Smooth muscle cell (in vitro differentiated cells): Measurements from ENCODE around the gene LMAN1L. TPM values are rescaled to one million over a fixed set of nuclear protein-coding genes. Genes with fewer than 3 reads are reported as not detected.

Experiments used
- DNase-seq: peaks from one replicate; lab custom pipeline; 2025; ENCODE audit not compliant: unreplicated experiment; lab: John Stamatoyannopoulos, UW
- H2AFZ ChIP-seq: fragments of 200-600 bp; sonication (generic); 2 replicates; pipeline ENCODE4 v1.6.0; 2016; ENCODE audit warnings: antibody characterized with exemption, low read depth, mild to moderate bottlenecking
- H3F3A ChIP-seq: fragments of 200-600 bp; sonication (generic); 2 replicates; pipeline ENCODE4 v1.6.0; 2017; ENCODE audit warnings: antibody characterized with exemption, low read depth
- H3K27ac ChIP-seq: fragments of 200-600 bp; sonication (generic); 2 replicates; pipeline ENCODE4 v1.5.1; 2016; ENCODE audit warnings: low read depth, mild to moderate bottlenecking
- H3K27me3 ChIP-seq: fragments of 200-600 bp; sonication (generic); 2 replicates; pipeline ENCODE4 v1.6.1; 2016; ENCODE audit warnings: low read depth, mild to moderate bottlenecking
- H3K36me3 ChIP-seq: fragments of 200-600 bp; sonication (generic); 2 replicates; pipeline ENCODE4 v1.5.1; 2016; ENCODE audit warnings: low read depth
- H3K4me1 ChIP-seq: fragments of 200-600 bp; sonication (generic); 2 replicates; pipeline ENCODE4 v1.5.1; 2016; ENCODE audit warnings: low read depth
- H3K4me2 ChIP-seq: fragments of 200-600 bp; sonication (generic); 2 replicates; pipeline ENCODE4 v1.6.0; 2016; ENCODE audit warnings: mild to moderate bottlenecking
- H3K4me3 ChIP-seq: fragments of 200-600 bp; sonication (generic); 2 replicates; pipeline ENCODE4 v1.5.1; 2016; ENCODE audit warnings: mild to moderate bottlenecking
- H3K79me2 ChIP-seq: fragments of 200-600 bp; sonication (generic); 2 replicates; pipeline ENCODE4 v1.6.0; 2016; ENCODE audit warnings: low read depth, mild to moderate bottlenecking
- H3K9ac ChIP-seq: fragments of 200-600 bp; sonication (generic); 2 replicates; pipeline ENCODE4 v1.6.0; 2016; ENCODE audit warnings: low read depth
- H3K9me3 ChIP-seq: fragments of 200-600 bp; sonication (generic); replicated peaks from 2 replicates; pipeline ENCODE4 v1.5.1; 2016; ENCODE audit warnings: low read depth
- H4K20me1 ChIP-seq: fragments of 200-600 bp; sonication (generic); 2 replicates; pipeline ENCODE4 v1.6.0; 2016; ENCODE audit warnings: low read depth
- WGBS: methylation state at CpG from one replicate; pipeline ENCODE4 v1.1.7; 2016; ENCODE audit warnings: low lambda C conversion rate; 5-methylcytosine and 5-hydroxymethylcytosine counted together
- polyA plus RNA-seq: library from polyadenylated mRNA; unstranded; fragments of >200 nt; fragmentation: Nextera tagmentation; extraction: Ambion mirVana; gene quantifications from 2 replicates; pipeline ENCODE4 v1.2.1, GENCODE V29; 2016
- total RNA-seq: library from RNA; depleted of rRNA; stranded (reverse); fragments of >200 nt; gene quantifications from 2 replicates; pipeline ENCODE4 v1.2.3, GENCODE V29; 2014
- TF ChIP-seq, protein P1 (sequence below): fragments of 200-600 bp; sonication (generic); IDR thresholded peaks from 2 replicates; pipeline ENCODE4 v1.5.1; 2017; ENCODE audit warnings: borderline replicate concordance, mild to moderate bottlenecking, antibody characterized with exemption; ENCODE audit not compliant: insufficient read depth, poor library complexity, severe bottlenecking

Gene LMAN1L
- total and polyA plus RNA-seq, 2 experiments from 2014 or later: not detected

DNA sequence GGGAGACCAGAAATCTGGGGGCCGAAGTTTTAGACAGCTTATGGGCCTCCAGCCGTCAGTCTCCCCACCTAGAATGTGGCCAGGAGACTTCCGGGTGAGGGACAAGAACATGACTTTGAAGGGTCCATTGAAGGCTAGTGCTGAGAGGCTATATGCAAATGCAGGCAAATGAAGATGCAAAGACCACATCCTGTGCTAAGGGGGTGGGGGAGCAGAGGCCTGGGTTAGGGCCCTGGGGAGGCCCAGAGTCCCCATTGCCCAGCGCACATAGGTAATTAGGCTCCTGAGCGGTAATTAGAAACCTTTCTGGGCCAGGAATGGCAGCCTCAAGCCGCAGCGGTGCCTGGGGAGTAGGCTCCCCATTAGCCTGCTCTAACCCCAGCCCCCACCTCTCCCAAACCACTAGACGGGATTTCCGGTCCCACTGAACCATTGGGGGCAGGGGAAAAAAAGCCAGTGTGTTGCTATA lies 23.9 kb upstream of the LMAN1L start:
- peaks cover 100% of the 10 kb centered on the region for H4K20me1 ChIP-seq
- peaks cover 86% of the 10 kb centered on the region for H3K79me2 ChIP-seq
- TF ChIP-seq, protein P1, sequence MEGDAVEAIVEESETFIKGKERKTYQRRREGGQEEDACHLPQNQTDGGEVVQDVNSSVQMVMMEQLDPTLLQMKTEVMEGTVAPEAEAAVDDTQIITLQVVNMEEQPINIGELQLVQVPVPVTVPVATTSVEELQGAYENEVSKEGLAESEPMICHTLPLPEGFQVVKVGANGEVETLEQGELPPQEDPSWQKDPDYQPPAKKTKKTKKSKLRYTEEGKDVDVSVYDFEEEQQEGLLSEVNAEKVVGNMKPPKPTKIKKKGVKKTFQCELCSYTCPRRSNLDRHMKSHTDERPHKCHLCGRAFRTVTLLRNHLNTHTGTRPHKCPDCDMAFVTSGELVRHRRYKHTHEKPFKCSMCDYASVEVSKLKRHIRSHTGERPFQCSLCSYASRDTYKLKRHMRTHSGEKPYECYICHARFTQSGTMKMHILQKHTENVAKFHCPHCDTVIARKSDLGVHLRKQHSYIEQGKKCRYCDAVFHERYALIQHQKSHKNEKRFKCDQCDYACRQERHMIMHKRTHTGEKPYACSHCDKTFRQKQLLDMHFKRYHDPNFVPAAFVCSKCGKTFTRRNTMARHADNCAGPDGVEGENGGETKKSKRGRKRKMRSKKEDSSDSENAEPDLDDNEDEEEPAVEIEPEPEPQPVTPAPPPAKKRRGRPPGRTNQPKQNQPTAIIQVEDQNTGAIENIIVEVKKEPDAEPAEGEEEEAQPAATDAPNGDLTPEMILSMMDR: no peak
- H3K9ac ChIP-seq: no peak overlapping the region
- DNase-seq: no peak
- no peak overlapping the region for H3K4me2 ChIP-seq
- no peaks in the 10 kb centered on the region for H3K27me3 ChIP-seq
- 75% methylated on average over 9 of the region's 9 CpGs for WGBS
- H2AFZ ChIP-seq: no peak overlapping the region
- H3F3A ChIP-seq: peaks cover 12% of the 10 kb centered on the region
- no peak overlapping the region for H3K4me3 ChIP-seq
- no peaks in the 10 kb centered on the region for H3K9me3 ChIP-seq
- H3K27ac ChIP-seq: no peak overlapping the region
- H3K36me3 ChIP-seq: no peaks in the 10 kb centered on the region
- peaks cover 11% of the 10 kb centered on the region for H3K4me1 ChIP-seq

DNA sequence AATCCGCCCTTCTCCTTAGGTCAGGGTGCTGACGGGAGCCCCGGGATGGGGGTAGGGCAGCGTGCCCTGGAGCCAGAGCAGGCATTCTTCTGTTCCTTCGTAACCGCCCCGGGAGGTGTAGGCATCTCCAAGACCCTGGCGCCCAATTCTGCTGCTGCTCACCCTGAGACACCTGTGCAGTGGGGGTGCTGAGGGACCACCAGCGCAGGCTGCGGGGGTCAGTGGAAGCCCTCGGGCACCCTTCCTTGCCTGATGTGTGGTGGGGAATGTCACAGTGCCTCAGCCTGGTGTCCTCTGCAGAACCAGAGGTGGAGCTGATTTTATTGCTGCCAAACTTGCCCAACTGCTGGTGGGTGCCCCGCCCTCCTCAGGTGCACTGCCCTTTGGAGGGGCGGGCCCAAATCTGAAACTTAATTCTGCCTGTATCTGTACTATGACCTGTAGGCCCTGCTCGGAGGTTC lies 23.4 kb upstream of the LMAN1L start:
- TF ChIP-seq, protein P1: no peak
- H3K4me1 ChIP-seq: peaks cover 9% of the 10 kb centered on the region
- DNase-seq: no peak
- H3K36me3 ChIP-seq: no peaks in the 10 kb centered on the region
- H3K9ac ChIP-seq: no peak overlapping the region
- H3F3A ChIP-seq: peaks cover 12% of the 10 kb centered on the region
- peaks cover 98% of the 10 kb centered on the region for H4K20me1 ChIP-seq
- H3K27me3 ChIP-seq: no peaks in the 10 kb centered on the region
- H2AFZ ChIP-seq: no peak overlapping the region
- H3K4me2 ChIP-seq: no peak overlapping the region
- 86% methylated on average over 14 of the region's 14 CpGs for WGBS
- H3K27ac ChIP-seq: no peak overlapping the region
- H3K9me3 ChIP-seq: no peaks in the 10 kb centered on the region
- H3K79me2 ChIP-seq: peaks cover 81% of the 10 kb centered on the region
- H3K4me3 ChIP-seq: no peak overlapping the region

DNA sequence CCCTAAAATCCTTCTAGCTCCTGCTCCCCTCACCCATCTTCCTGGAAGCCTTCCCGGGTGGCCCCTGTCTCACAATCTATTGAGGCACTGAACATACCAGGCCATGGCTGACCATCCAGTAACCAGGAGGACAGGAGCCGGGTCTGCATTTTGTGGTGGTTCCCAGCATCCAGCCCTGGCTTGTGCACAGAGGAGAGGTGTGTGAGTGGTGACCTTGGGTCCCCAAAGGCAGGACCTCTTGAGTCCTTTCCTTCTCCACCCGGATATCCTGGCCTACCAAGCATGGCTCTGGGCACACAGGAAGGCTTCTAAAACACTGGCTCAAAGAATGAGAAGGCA lies 22.9 kb upstream of the LMAN1L start:
- H3K4me2 ChIP-seq: peak overlapping the region; percentile 34
- no peaks in the 10 kb centered on the region for H3K36me3 ChIP-seq
- peaks cover 9% of the 10 kb centered on the region for H3K4me1 ChIP-seq
- H4K20me1 ChIP-seq: peaks cover 98% of the 10 kb centered on the region
- no peak for DNase-seq
- no peaks in the 10 kb centered on the region for H3K9me3 ChIP-seq
- no peaks in the 10 kb centered on the region for H3K27me3 ChIP-seq
- no peak overlapping the region for H3K9ac ChIP-seq
- no peak overlapping the region for H2AFZ ChIP-seq
- 88% methylated on average over 3 of the region's 3 CpGs for WGBS
- TF ChIP-seq, protein P1: no peak
- H3K79me2 ChIP-seq: peaks cover 76% of the 10 kb centered on the region
- no peak overlapping the region for H3K4me3 ChIP-seq
- peaks cover 12% of the 10 kb centered on the region for H3F3A ChIP-seq
- H3K27ac ChIP-seq: peak overlapping the region; percentile 75
